GM23338 (cell line): ENCODE measurements around the gene COL18A1. TPM values are rescaled to one million over a fixed set of nuclear protein-coding genes. Genes with fewer than 3 reads are reported as not detected.

Experiments
- ATAC-seq: fragments of 200-7000 bp; cut with Tn5 transposase; 3 replicates; pipeline ENCODE4 v1.9.1; 2020
- DNase-seq: peaks from one replicate; pipeline ENCODE4 v3.0.0-alpha.2; 2015; ENCODE audit warnings: low spot score
- H2AFZ ChIP-seq: fragments of 200-600 bp; sonication (generic); 2 replicates; pipeline ENCODE4 v1.8.0; 2016; ENCODE audit warnings: antibody characterized with exemption, mild to moderate bottlenecking, moderate library complexity
- H3F3A ChIP-seq: fragments of 200-600 bp; sonication (generic); replicated peaks from 2 replicates; pipeline ENCODE4 v1.8.0; 2017; ENCODE audit warnings: antibody characterized with exemption, mixed run types, low read depth
- H3K27ac ChIP-seq: fragments of 200-600 bp; sonication (generic); 2 replicates; pipeline ENCODE4 v1.6.1; 2016; ENCODE audit warnings: low read depth
- H3K27me3 ChIP-seq: fragments of 200-600 bp; sonication (generic); 2 replicates; pipeline ENCODE4 v1.8.0; 2016; ENCODE audit warnings: mild to moderate bottlenecking, mixed run types, moderate library complexity; ENCODE audit not compliant: insufficient read depth
- H3K36me3 ChIP-seq: fragments of 200-600 bp; sonication (generic); 2 replicates; pipeline ENCODE4 v1.8.0; 2016; ENCODE audit warnings: mild to moderate bottlenecking; ENCODE audit not compliant: insufficient read depth
- H3K4me1 ChIP-seq: fragments of 200-600 bp; sonication (generic); 2 replicates; pipeline ENCODE4 v1.8.0; 2016; ENCODE audit warnings: mild to moderate bottlenecking, moderate library complexity; ENCODE audit not compliant: insufficient read depth
- H3K4me2 ChIP-seq: fragments of 200-600 bp; sonication (generic); 2 replicates; pipeline ENCODE4 v1.7.1; 2017; ENCODE audit warnings: mixed run types
- H3K4me3 ChIP-seq: fragments of 200-600 bp; sonication (generic); 2 replicates; pipeline ENCODE4 v1.6.1; 2016; ENCODE audit warnings: mixed run types
- H3K79me2 ChIP-seq: fragments of 200-600 bp; sonication (generic); replicated peaks from 2 replicates; pipeline ENCODE4 v1.8.0; 2017; ENCODE audit warnings: mild to moderate bottlenecking; ENCODE audit not compliant: insufficient read depth
- H3K9me2 ChIP-seq: fragments of 200-600 bp; sonication (generic); 2 replicates; pipeline ENCODE4 v1.8.0; 2017; ENCODE audit not compliant: insufficient read depth
- H4K20me1 ChIP-seq: fragments of 200-600 bp; sonication (generic); replicated peaks from 2 replicates; pipeline ENCODE4 v1.8.0; 2017; ENCODE audit warnings: mild to moderate bottlenecking; ENCODE audit not compliant: insufficient read depth
- H3K27ac Mint-ChIP-seq: 2 replicates; pipeline ENCODE4 v1.8.0; 2020; ENCODE audit warnings: inconsistent platforms, mild to moderate bottlenecking, moderate library complexity, mixed read lengths
- H3K27me3 Mint-ChIP-seq: 3 replicates; pipeline ENCODE4 v1.8.0; 2022; ENCODE audit warnings: low read depth, mild to moderate bottlenecking, moderate library complexity, mixed read lengths, inconsistent platforms; ENCODE audit not compliant: insufficient read depth, poor library complexity
- H3K36me3 Mint-ChIP-seq: 3 replicates; pipeline ENCODE4 v1.8.0; 2021; ENCODE audit warnings: low read depth, mild to moderate bottlenecking, inconsistent platforms, moderate library complexity, mixed read lengths
- H3K4me1 Mint-ChIP-seq: 3 replicates; pipeline ENCODE4 v1.8.0; 2020; ENCODE audit warnings: mild to moderate bottlenecking, inconsistent platforms, mixed read lengths
- H3K4me3 Mint-ChIP-seq: 3 replicates; pipeline ENCODE4 v1.8.0; 2021; ENCODE audit warnings: moderate library complexity, mild to moderate bottlenecking, inconsistent platforms, mixed read lengths
- H3K9me3 Mint-ChIP-seq: 3 replicates; pipeline ENCODE4 v1.8.0; 2020; ENCODE audit warnings: moderate library complexity, mild to moderate bottlenecking, inconsistent platforms, mixed read lengths
- EZH2 ChIP-seq: fragments of 200-600 bp; sonication (generic); IDR thresholded peaks from one replicate; pipeline ENCODE4 v1.8.0; 2017; ENCODE audit warnings: antibody characterized with exemption, mild to moderate bottlenecking, low read depth; ENCODE audit not compliant: unreplicated experiment
- JUNB ChIP-seq: IDR thresholded peaks from one replicate; pipeline ENCODE4 v1.6.1; 2016; ENCODE audit warnings: antibody characterized with exemption; ENCODE audit not compliant: unreplicated experiment
- STAT1 ChIP-seq: IDR thresholded peaks from one replicate; pipeline ENCODE4 v1.6.1; 2016; ENCODE audit warnings: antibody characterized with exemption; ENCODE audit not compliant: unreplicated experiment
- ZNF114 ChIP-seq: fragments of 250-450 bp; sonication (Bioruptor Pico); IDR thresholded peaks from 2 replicates; pipeline ENCODE4 v1.5.0; 2020; ENCODE audit warnings: mild to moderate bottlenecking, moderate library complexity
- ZNF331 ChIP-seq: fragments of 250-450 bp; sonication (Bioruptor Pico); IDR thresholded peaks from 2 replicates; pipeline ENCODE4 v1.5.0; 2020; ENCODE audit warnings: low read depth, mild to moderate bottlenecking, moderate library complexity
- ZNF462 ChIP-seq: fragments of 250-450 bp; sonication (Bioruptor Pico); IDR thresholded peaks from 2 replicates; pipeline ENCODE4 v1.5.0; 2020; ENCODE audit warnings: mild to moderate bottlenecking, moderate library complexity
- polyA plus RNA-seq: library from polyadenylated mRNA; unstranded; fragments of >200 nt; fragmentation: Nextera tagmentation; extraction: Ambion mirVana; gene quantifications from 2 replicates; pipeline ENCODE4 v1.2.1, GENCODE V29; 2016
- total RNA-seq: library from RNA; depleted of rRNA; stranded (reverse); fragments of >200 nt; shearing (Covaris generic); gene quantifications from 2 replicates; pipeline ENCODE4 v1.2.3, GENCODE V29; 2014
- TF ChIP-seq, protein P1 (sequence below): IDR thresholded peaks from one replicate; pipeline ENCODE4 v1.6.1; 2018; ENCODE audit warnings: antibody characterized with exemption; ENCODE audit not compliant: unreplicated experiment
- TF ChIP-seq, protein P2 (sequence below), 2 experiments: fragments of 200-600 bp in 1 of 2; sonication (generic) in 1 of 2; conservative IDR thresholded peaks; 2 replicates each; pipeline versions ENCODE4 v1.5.1 to v1.6.1; 2016 to 2017; ENCODE audit warnings: antibody characterized with exemption in 2 of 2, low read depth in 2 of 2, mild to moderate bottlenecking in 2 of 2, moderate library complexity in 1 of 2

The COL18A1 gene
- total and polyA plus RNA-seq, 2 experiments from 2014 or later = 38.4 to 430 TPM

DNA sequence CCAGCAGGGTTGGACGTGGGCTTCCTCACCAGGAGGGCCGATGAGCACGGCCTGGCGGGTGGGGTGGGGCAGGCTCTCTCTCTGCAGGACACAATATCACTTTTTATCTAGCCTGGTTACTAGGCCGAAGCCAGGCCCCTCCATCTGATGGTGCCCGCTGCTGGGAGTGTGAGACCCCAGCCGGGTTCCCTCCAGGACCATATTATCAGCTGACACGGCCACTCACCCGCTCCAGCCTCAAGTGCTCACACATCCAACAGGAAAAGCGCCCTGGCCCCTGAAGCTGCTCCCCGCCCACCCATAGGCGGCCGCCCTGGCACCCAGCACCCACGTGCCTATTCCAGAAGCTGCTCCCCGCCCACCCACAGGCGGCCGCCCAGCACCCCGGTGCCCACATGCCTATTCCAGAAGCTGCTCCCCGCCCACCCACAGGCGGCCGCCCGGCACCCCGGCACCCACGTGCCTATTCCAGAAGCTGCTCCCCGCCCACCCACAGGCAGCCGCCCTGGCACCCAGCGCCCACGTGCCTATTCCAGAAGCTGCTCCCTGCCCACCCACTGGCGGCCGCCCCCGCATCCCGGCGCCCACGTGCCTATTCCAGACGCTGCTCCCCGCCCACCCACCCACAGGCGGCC lies 132.3 kb downstream of the COL18A1 start:
- Histone ChIP-seq H3K27me3 (no peaks in the 10 kb centered on the region), H4K20me1 (peaks cover 8% of the 10 kb centered on the region; the same call in 1 of the 2 replicates), H3K9me2 (no peaks in the 10 kb centered on the region), H3K4me2 (no peak overlapping the region), H2AFZ (no peak overlapping the region), H3F3A (no peaks in the 10 kb centered on the region), H3K4me3 (no peak overlapping the region), H3K79me2 (peaks cover 33% of the 10 kb centered on the region), H3K27ac (no peak overlapping the region), H3K4me1 (no peaks in the 10 kb centered on the region; the same call in 1 of the 2 replicates), H3K36me3 (no peaks in the 10 kb centered on the region)
- H3K27ac Mint-ChIP-seq = no peak overlapping the region
- H3K4me3 Mint-ChIP-seq = no peak overlapping the region
- ATAC-seq (no peak), DNase-seq (no peak)
- H3K9me3 Mint-ChIP-seq = no peaks in the 10 kb centered on the region; the same call in 2 of the 3 replicates
- peaks cover 4% of the 10 kb centered on the region for H3K4me1 Mint-ChIP-seq
- H3K36me3 Mint-ChIP-seq = peaks cover 8% of the 10 kb centered on the region; the same call in 2 of the 3 replicates
- TF ChIP-seq JUNB (no peak), ZNF462 (no peak), ZNF114 (CRISPR knock-in tag) (no peak)
- peaks cover 9% of the 10 kb centered on the region for H3K27me3 Mint-ChIP-seq

DNA sequence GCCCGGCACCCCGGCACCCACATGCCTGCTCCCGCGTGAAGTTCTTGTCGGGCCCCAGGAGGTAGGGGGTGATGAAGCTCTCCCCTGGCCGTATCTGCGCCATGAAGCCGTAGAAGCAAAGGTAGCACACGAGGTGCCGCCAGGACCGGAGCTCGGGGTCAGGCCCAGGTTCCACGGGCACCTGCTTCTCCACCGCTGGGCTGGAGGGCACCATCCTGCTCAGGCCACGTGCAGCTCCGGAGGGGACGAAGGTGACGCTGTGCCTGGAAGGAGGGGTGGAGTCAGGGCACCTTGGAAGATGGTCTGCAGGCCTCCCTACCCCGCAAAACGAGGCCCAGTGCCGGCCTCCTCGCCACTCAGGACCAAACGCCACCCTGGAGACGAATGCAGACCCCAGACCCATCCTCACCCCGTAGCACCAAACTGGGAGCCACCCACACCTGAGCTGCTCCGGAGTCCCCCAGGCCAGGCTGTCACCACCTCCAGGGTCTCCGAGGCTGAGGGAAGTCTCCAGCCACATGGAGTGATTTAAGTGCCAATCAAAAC lies 132.9 kb downstream of the COL18A1 start:
- H3K4me2 ChIP-seq = no peak overlapping the region
- no peaks in the 10 kb centered on the region for H3K36me3 ChIP-seq
- no peaks in the 10 kb centered on the region for H3K27me3 ChIP-seq
- H3K9me2 ChIP-seq = no peaks in the 10 kb centered on the region
- Mint-ChIP-seq H3K27me3 (peaks cover 3% of the 10 kb centered on the region), H3K27ac (no peak overlapping the region), H3K9me3 (no peaks in the 10 kb centered on the region; the same call in 2 of the 3 replicates), H3K4me3 (no peak overlapping the region), H3K4me1 (peaks cover 4% of the 10 kb centered on the region), H3K36me3 (peaks cover 8% of the 10 kb centered on the region; the same call in 2 of the 3 replicates)
- no peak overlapping the region for H2AFZ ChIP-seq
- peaks cover 8% of the 10 kb centered on the region; the same call in 1 of the 2 replicates for H4K20me1 ChIP-seq
- no peaks in the 10 kb centered on the region for H3F3A ChIP-seq
- ATAC-seq (no peak), DNase-seq (no peak)
- peaks cover 33% of the 10 kb centered on the region for H3K79me2 ChIP-seq
- no peak overlapping the region for H3K4me3 ChIP-seq
- no peak overlapping the region for H3K27ac ChIP-seq
- H3K4me1 ChIP-seq = no peaks in the 10 kb centered on the region; the same call in 1 of the 2 replicates
- no peak for TF ChIP-seq EZH2
- TF ChIP-seq, protein P1, sequence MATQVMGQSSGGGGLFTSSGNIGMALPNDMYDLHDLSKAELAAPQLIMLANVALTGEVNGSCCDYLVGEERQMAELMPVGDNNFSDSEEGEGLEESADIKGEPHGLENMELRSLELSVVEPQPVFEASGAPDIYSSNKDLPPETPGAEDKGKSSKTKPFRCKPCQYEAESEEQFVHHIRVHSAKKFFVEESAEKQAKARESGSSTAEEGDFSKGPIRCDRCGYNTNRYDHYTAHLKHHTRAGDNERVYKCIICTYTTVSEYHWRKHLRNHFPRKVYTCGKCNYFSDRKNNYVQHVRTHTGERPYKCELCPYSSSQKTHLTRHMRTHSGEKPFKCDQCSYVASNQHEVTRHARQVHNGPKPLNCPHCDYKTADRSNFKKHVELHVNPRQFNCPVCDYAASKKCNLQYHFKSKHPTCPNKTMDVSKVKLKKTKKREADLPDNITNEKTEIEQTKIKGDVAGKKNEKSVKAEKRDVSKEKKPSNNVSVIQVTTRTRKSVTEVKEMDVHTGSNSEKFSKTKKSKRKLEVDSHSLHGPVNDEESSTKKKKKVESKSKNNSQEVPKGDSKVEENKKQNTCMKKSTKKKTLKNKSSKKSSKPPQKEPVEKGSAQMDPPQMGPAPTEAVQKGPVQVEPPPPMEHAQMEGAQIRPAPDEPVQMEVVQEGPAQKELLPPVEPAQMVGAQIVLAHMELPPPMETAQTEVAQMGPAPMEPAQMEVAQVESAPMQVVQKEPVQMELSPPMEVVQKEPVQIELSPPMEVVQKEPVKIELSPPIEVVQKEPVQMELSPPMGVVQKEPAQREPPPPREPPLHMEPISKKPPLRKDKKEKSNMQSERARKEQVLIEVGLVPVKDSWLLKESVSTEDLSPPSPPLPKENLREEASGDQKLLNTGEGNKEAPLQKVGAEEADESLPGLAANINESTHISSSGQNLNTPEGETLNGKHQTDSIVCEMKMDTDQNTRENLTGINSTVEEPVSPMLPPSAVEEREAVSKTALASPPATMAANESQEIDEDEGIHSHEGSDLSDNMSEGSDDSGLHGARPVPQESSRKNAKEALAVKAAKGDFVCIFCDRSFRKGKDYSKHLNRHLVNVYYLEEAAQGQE = no peak
- no peak for TF ChIP-seq JUNB
- TF ChIP-seq ZNF331 = no peak
- TF ChIP-seq STAT1 = no peak
- TF ChIP-seq, protein P2, sequence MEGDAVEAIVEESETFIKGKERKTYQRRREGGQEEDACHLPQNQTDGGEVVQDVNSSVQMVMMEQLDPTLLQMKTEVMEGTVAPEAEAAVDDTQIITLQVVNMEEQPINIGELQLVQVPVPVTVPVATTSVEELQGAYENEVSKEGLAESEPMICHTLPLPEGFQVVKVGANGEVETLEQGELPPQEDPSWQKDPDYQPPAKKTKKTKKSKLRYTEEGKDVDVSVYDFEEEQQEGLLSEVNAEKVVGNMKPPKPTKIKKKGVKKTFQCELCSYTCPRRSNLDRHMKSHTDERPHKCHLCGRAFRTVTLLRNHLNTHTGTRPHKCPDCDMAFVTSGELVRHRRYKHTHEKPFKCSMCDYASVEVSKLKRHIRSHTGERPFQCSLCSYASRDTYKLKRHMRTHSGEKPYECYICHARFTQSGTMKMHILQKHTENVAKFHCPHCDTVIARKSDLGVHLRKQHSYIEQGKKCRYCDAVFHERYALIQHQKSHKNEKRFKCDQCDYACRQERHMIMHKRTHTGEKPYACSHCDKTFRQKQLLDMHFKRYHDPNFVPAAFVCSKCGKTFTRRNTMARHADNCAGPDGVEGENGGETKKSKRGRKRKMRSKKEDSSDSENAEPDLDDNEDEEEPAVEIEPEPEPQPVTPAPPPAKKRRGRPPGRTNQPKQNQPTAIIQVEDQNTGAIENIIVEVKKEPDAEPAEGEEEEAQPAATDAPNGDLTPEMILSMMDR (conservative IDR thresholded peaks at IDR 0.05; ENCODE audit: low read depth in 2 of 2) = no peak
